Neural progenitor cell (in vitro differentiated cells): Measurements from ENCODE around the gene PGAM2.

Experiments used
- EZH2 ChIP-seq: fragments of 200-600 bp; sonication (generic); IDR thresholded peaks from 2 replicates; pipeline ENCODE4 v1.6.1; 2017; ENCODE audit warnings: antibody characterized with exemption, mild to moderate bottlenecking, moderate library complexity
- TF ChIP-seq, protein P1 (sequence below): fragments of 200-600 bp; sonication (generic); IDR thresholded peaks from 2 replicates; pipeline ENCODE4 v1.5.1; 2017; ENCODE audit warnings: antibody characterized with exemption, mild to moderate bottlenecking

DNA sequence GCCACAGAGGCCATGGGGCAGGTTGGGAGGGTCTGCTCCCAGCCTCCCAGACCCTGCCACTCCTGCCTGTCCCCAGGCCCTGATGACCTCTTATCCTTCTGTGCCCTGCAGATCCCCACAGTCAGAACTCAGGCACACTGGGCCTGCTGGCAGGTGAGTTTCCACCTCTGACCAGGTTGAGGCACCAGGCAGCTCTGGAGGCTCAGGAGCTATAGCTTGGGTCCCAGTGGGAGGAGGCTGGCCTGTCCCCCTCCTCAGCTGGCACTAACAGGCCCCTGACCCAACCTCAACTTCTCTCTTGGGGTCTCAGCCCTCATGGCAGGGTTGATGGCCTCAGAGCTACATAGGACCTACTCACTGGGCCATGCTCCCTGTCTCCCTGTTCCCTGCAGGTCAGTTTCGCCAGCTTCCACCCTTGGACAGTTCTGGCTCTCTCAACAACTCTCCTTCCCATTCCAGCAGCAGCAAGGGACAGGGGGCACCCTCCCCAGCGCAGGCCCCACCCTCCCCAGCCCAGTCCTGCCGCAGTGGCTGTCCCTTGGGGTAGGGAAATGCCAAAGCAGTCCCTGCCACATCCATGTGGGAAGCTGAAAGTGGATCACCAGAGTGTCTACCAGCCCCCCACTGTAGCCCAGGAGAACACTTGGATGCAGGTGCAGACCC lies 36.1 kb upstream of the PGAM2 start:
- TF ChIP-seq, protein P1, sequence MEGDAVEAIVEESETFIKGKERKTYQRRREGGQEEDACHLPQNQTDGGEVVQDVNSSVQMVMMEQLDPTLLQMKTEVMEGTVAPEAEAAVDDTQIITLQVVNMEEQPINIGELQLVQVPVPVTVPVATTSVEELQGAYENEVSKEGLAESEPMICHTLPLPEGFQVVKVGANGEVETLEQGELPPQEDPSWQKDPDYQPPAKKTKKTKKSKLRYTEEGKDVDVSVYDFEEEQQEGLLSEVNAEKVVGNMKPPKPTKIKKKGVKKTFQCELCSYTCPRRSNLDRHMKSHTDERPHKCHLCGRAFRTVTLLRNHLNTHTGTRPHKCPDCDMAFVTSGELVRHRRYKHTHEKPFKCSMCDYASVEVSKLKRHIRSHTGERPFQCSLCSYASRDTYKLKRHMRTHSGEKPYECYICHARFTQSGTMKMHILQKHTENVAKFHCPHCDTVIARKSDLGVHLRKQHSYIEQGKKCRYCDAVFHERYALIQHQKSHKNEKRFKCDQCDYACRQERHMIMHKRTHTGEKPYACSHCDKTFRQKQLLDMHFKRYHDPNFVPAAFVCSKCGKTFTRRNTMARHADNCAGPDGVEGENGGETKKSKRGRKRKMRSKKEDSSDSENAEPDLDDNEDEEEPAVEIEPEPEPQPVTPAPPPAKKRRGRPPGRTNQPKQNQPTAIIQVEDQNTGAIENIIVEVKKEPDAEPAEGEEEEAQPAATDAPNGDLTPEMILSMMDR, result no peak
- no peak for TF ChIP-seq EZH2
